Ishikawa (cell line): ENCODE data around the gene ITPR2.

Experiments used
- CREB1 ChIP-seq: IDR thresholded peaks from 2 replicates; pipeline ENCODE4 v1.6.1; 2012; ENCODE audit warnings: low read depth
- EP300 ChIP-seq: IDR thresholded peaks from 2 replicates; pipeline ENCODE4 v1.6.1; 2012; ENCODE audit warnings: borderline replicate concordance
- MAX ChIP-seq: IDR thresholded peaks from 2 replicates; pipeline ENCODE4 v1.6.1; 2012
- RAD21 ChIP-seq: IDR thresholded peaks from 2 replicates; pipeline ENCODE4 v1.6.1; 2012; ENCODE audit warnings: low read depth
- REST ChIP-seq: IDR thresholded peaks from 2 replicates; pipeline ENCODE4 v1.6.1; 2012; ENCODE audit warnings: low read depth, mild to moderate bottlenecking
- TEAD4 ChIP-seq: IDR thresholded peaks from 2 replicates; pipeline ENCODE4 v1.6.1; 2012
- YY1 ChIP-seq: IDR thresholded peaks from 2 replicates; pipeline ENCODE4 v1.6.1; 2012; ENCODE audit warnings: low read depth

- no peak for TF ChIP-seq REST
- no peak for TF ChIP-seq EP300
- no peak for TF ChIP-seq TEAD4
- TF ChIP-seq MAX = no peak
- no peak for TF ChIP-seq RAD21
- no peak for TF ChIP-seq CREB1
- no peak for TF ChIP-seq YY1
These were observed 35.0 kb downstream of the ITPR2 start for GRCh38 chr12:26798023-26798422.
